DND-41 (cell line): ENCODE data around the gene SPHK1.

Experiments used
- CTCF ChIP-seq: IDR thresholded peaks from 2 replicates; pipeline ENCODE4 v1.5.1; 2012; ENCODE audit warnings: borderline replicate concordance, low read length, moderate library complexity, mild to moderate bottlenecking; ENCODE audit not compliant: poor library complexity, severe bottlenecking; ENCODE audit errors: extremely low read depth
- EZH2 ChIP-seq: IDR thresholded peaks from 3 replicates; pipeline ENCODE4 v1.6.1; 2012; ENCODE audit warnings: borderline replicate concordance, low read depth, mild to moderate bottlenecking, moderate library complexity, low read length, inconsistent platforms; ENCODE audit not compliant: severe bottlenecking

GRCh38 chr17:76367642-76368041, 16.8 kb upstream of the SPHK1 start:
- TF ChIP-seq CTCF (no peak), EZH2 (no peak)
